Lower leg skin (tissue), 4 donors: ENCODE data around the gene DSN1. TPM values are rescaled to one million over a fixed set of nuclear protein-coding genes. Genes with fewer than 3 reads are reported as not detected.

Source experiments
- DNase-seq, 2 donors: peaks; one replicate each; pipeline ENCODE4 v3.0.0-alpha.2; 2019; ENCODE audit warnings: low spot score in 2 of 2
- H3K4me3 ChIP-seq: fragments of 200-600 bp; sonication (generic); 2 replicates; pipeline ENCODE4 v1.5.1; 2017; ENCODE audit warnings: mild to moderate bottlenecking, low read depth; ENCODE audit not compliant: poor library complexity, severe bottlenecking
- POLR2A ChIP-seq, 2 donors: fragments of 450-650 bp; IDR thresholded peaks; one replicate each; pipeline ENCODE4 v1.6.1; 2016 to 2017; ENCODE audit warnings: antibody characterized with exemption in 2 of 2, mild to moderate bottlenecking in 1 of 2, moderate library complexity in 1 of 2
- WGBS, 2 donors: methylation state at CpG; one replicate each; pipeline ENCODE4 v1.1.5; 2018; 5-methylcytosine and 5-hydroxymethylcytosine counted together
- intact Hi-C: fragments of 100-400 bp; cut with DNase I; formaldehyde crosslinking; loops from one replicate; pipeline ENCODE4 v1.15.0; 2023; ENCODE audit warnings: low total_unique reads
- total RNA-seq, 4 donors: library from RNA; depleted of rRNA; stranded (reverse); fragments of >200 nt; gene quantifications; one replicate each; pipeline ENCODE4 v1.1.0, GENCODE V29; 2016
- TF ChIP-seq, protein P1 (sequence below), 3 donors: fragments of 450-650 bp; IDR thresholded peaks; one replicate each; pipeline ENCODE4 v1.5.1; 2016; ENCODE audit warnings: antibody characterized with exemption in 3 of 3, mild to moderate bottlenecking in 3 of 3, moderate library complexity in 2 of 3

DSN1 gene
- total RNA-seq, 4 donors from 2014 or later, result 7.9 to 11.6 (median 9.0) TPM

DNA sequence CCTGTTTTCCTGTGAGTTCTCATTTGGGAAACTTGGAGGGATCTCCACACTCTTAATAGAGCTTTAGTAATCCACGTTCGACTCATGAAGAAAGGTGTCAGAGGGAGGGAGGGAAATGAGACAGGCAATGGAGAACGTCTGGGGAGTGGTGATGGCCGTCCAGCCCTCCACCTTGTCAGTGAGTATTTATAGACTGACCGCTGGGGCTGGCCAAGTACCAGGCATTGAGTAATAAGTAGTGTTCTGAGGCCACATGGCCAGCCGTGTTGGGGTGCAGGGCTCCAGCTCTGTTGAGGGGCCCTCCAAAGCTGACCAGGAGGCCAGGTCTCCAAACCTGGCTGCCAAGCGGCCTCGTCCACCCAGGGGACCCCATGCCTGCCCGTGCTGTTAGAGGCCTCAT lies 11.3 kb upstream of the DSN1 start:
- TF ChIP-seq, protein P1, sequence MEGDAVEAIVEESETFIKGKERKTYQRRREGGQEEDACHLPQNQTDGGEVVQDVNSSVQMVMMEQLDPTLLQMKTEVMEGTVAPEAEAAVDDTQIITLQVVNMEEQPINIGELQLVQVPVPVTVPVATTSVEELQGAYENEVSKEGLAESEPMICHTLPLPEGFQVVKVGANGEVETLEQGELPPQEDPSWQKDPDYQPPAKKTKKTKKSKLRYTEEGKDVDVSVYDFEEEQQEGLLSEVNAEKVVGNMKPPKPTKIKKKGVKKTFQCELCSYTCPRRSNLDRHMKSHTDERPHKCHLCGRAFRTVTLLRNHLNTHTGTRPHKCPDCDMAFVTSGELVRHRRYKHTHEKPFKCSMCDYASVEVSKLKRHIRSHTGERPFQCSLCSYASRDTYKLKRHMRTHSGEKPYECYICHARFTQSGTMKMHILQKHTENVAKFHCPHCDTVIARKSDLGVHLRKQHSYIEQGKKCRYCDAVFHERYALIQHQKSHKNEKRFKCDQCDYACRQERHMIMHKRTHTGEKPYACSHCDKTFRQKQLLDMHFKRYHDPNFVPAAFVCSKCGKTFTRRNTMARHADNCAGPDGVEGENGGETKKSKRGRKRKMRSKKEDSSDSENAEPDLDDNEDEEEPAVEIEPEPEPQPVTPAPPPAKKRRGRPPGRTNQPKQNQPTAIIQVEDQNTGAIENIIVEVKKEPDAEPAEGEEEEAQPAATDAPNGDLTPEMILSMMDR (IDR thresholded peaks at IDR 0.05), result no peak
- no peak for TF ChIP-seq POLR2A (IDR thresholded peaks at IDR 0.05)
- intact Hi-C loops, result no loop called here

DNA sequence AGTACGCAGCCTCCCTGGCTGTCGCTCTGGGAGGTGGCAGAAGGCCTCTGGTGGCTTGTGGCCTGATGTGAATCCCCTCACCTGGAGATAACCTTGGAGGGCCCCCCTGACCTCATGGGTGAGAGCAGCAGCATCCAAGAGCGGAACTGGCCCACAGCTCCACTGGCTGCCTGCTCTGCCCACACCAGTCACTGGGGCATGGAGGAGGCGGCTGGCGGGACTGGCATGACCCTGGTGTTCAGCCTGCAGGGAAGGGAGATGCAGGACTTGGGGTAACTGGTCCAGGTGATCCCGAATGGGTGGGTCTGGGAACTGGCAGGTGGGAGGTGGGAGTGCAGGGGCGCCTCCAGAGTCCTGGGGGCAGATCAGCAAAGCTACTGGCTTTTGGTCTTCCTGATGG lies 10.6 kb upstream of the DSN1 start:
- 87 to 96% methylated on average over 6 to 7 of the region's 7 CpGs for WGBS, 2 donors
- intact Hi-C loops, result no loop called here

More for the DNA sequence above, 11.3 kb upstream of the DSN1 start:
- WGBS, 2 donors, result 80 to 82% methylated on average over 9 of the region's 9 CpGs
- H3K4me3 ChIP-seq, result no peak overlapping the region
- no peak for DNase-seq

DNA sequence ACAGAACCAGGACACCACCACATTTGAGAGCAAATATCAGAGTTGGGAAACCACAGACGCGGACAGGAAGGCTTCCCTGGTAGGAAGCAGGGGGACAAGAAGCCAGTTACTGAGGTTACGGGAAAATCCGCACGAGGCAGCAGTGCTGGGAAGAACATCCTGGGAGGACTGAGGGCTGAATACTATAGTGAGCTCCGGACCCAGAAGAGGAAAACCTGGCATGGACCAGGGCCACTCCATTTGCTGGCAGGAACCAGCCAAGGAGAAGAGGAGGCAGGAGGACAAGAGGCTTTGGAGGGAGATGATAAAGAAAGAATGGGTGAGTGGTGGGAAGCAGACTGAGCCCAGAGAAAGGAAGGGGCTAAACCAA lies 6.1 kb upstream of the DSN1 start:
- no peak for DNase-seq
- no peak overlapping the region for H3K4me3 ChIP-seq
- intact Hi-C loops, result no loop called here
- no peak for TF ChIP-seq POLR2A (IDR thresholded peaks at IDR 0.05)
- TF ChIP-seq, protein P1 (IDR thresholded peaks at IDR 0.05), result no peak
- WGBS, 2 donors, result 78 to 84% methylated on average over 6 of the region's 6 CpGs

More for the DNA sequence above, 10.6 kb upstream of the DSN1 start:
- no peak overlapping the region for H3K4me3 ChIP-seq
- DNase-seq, result no peak
- TF ChIP-seq, protein P1 (IDR thresholded peaks at IDR 0.05), result no peak
- TF ChIP-seq POLR2A (IDR thresholded peaks at IDR 0.05), result no peak

DNA sequence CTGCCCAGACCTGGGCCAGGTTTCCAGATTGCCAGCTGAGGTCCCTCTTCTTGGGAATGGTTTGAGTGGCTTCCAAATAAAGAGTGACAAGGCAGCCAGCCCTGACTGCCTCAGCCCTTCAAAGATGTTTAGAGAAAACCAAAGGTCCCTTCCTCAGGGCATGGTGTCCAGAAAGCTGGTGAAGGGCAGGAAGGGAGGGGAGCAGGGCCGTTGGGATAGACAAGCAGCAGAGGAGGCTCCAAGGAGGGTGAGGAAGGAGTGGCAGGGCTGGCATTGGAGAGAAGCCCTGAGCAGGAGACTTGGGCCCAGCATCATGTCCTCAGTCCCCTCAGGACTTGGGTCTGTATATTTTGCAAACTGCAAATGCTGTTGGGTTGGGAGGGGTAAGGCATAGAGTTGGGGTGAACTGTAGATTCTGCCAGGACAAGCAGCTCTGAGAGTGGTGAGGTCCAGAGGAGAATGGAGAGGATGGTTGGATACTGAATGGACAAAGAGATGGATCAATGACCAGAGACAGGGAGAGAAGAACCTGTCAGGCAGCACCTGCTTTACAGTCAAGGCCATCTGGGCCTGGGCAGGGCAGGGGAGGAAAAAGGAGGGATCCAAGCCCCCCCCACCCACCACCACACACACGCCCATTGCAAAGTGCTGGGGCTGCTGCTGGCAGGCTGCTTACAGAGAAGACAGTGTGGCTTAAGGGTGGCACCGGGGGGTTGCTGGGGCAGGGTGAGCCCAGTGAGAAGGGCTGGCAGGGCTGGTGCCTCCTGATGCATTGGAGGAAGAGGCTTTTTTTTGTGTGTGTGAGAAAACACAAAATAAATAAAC lies 5.5 kb upstream of the DSN1 start:
- TF ChIP-seq POLR2A (IDR thresholded peaks at IDR 0.05), result no peak
- TF ChIP-seq, protein P1 (IDR thresholded peaks at IDR 0.05), result no peak
- 65 to 78% methylated on average over 3 of the region's 3 CpGs for WGBS, 2 donors
- no peak for DNase-seq
- intact Hi-C loops, result no loop called here
- H3K4me3 ChIP-seq, result no peak overlapping the region

DNA sequence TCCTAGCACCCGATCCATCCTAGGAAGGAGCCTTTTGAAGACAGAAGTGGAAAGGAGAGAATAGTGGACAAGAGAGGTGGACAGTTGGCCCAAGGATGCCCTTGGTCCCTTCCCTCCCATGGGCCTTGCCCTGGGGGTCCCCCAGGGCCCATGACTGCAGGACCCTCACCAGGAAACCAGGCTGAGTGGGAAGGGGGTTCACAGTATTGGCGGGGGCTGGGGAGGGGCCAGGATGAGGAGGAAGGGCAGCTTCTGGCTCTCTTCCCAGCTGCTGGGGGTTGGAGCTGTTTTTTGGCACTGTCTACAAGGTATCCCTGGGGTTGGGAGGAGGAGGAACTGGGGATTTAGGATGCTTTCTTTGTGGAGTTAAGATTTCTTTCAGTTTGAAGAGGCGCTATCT lies 4.0 kb upstream of the DSN1 start:
- no peak for DNase-seq
- H3K4me3 ChIP-seq, result no peak overlapping the region
- intact Hi-C loops, result no loop called here
- TF ChIP-seq, protein P1 (IDR thresholded peaks at IDR 0.05), result no peak
- TF ChIP-seq POLR2A (IDR thresholded peaks at IDR 0.05), result no peak
- 68 to 73% methylated on average over 3 of the region's 3 CpGs for WGBS, 2 donors

DNA sequence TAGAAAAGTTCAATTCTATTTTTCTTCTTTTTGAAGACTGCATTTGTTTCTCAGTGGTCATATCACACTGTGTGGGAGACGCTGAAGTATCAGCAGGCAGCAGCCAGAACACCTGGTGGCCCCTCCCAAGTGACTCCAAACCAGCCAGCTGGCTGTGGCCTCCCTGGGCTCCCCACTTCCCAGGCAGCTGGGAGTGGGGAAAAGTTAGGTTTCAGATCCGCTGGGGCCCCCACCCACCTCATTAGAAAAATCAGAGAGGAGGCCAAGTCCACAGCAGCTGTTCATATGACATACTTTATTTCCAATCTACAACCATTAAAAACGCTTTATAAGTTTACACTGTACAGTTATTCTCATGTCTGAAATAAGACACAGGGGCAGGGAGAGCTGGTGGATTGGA lies 3.6 kb upstream of the DSN1 start:
- intact Hi-C loops, result no loop called here
- no peak for DNase-seq
- no peak for TF ChIP-seq POLR2A (IDR thresholded peaks at IDR 0.05)
- TF ChIP-seq, protein P1 (IDR thresholded peaks at IDR 0.05), result no peak
- no peak overlapping the region for H3K4me3 ChIP-seq
- WGBS, 2 donors, result 45 to 50% methylated on average over 3 of the region's 3 CpGs
